SU-DHL-6 (cell line): ENCODE measurements around the gene SETBP1.
A peak's percentile ranks its signal among the peaks of the same experiment; 100 is the strongest.

ENCODE experiments used
- H2AFZ ChIP-seq: fragments of 200-600 bp; sonication (generic); 2 replicates; pipeline ENCODE4 v1.6.1; 2014; ENCODE audit warnings: low read depth, mild to moderate bottlenecking, moderate library complexity, mixed read lengths, antibody characterized with exemption, low read length; ENCODE audit not compliant: severe bottlenecking
- H3F3A ChIP-seq: fragments of 200-600 bp; shearing (Covaris generic); 2 replicates; pipeline ENCODE4 v1.6.0; 2016; ENCODE audit warnings: antibody characterized with exemption, mild to moderate bottlenecking; ENCODE audit not compliant: insufficient read depth
- H3K27ac ChIP-seq: fragments of 200-600 bp; sonication (generic); 2 replicates; pipeline ENCODE4 v1.5.1; 2016; ENCODE audit warnings: low read depth, mild to moderate bottlenecking, low read length, moderate library complexity, mixed read lengths
- H3K27me3 ChIP-seq: fragments of 200-600 bp; sonication (generic), shearing (Covaris generic); 2 replicates; pipeline ENCODE4 v1.6.0; 2014; ENCODE audit warnings: mild to moderate bottlenecking, low read length
- H3K36me3 ChIP-seq: fragments of 200-600 bp; sonication (generic); 2 replicates; pipeline ENCODE4 v1.6.1; 2014; ENCODE audit warnings: mild to moderate bottlenecking, low read length, mixed read lengths
- H3K4me2 ChIP-seq: fragments of 300-600, 200-600 bp; shearing (Covaris generic), sonication (generic); 2 replicates; pipeline ENCODE4 v1.6.0; 2014; ENCODE audit warnings: low read length, low read depth, mild to moderate bottlenecking; ENCODE audit not compliant: poor library complexity, severe bottlenecking
- H3K4me3 ChIP-seq: fragments of 200-600 bp; sonication (generic); 2 replicates; pipeline ENCODE4 v1.5.1; 2014; ENCODE audit warnings: antibody characterized with exemption, low read length, mild to moderate bottlenecking, mixed read lengths; ENCODE audit not compliant: insufficient read depth, poor library complexity, severe bottlenecking
- H3K79me2 ChIP-seq: fragments of 200-600 bp; sonication (generic); 2 replicates; pipeline ENCODE4 v1.6.1; 2014; ENCODE audit warnings: mild to moderate bottlenecking, low read length, moderate library complexity; ENCODE audit not compliant: insufficient read depth
- H3K9ac ChIP-seq: fragments of 200-600 bp; sonication (generic); 2 replicates; pipeline ENCODE4 v1.7.0; 2014; ENCODE audit warnings: mild to moderate bottlenecking, low read length
- H3K9me2 ChIP-seq: fragments of 200-600 bp; sonication (generic); replicated peaks from 2 replicates; pipeline ENCODE4 v1.6.1; 2014; ENCODE audit warnings: low read length; ENCODE audit not compliant: insufficient read depth
- H3K9me3 ChIP-seq: fragments of 200-600 bp; sonication (generic); 2 replicates; pipeline ENCODE4 v1.6.1; 2014; ENCODE audit warnings: low read length, mixed read lengths; ENCODE audit not compliant: insufficient read depth
- H4K20me1 ChIP-seq: fragments of 200-600 bp; sonication (generic); 2 replicates; pipeline ENCODE4 v1.6.1; 2014; ENCODE audit warnings: low read depth, mild to moderate bottlenecking, antibody characterized with exemption, low read length, moderate library complexity, mixed read lengths
- CTCF ChIP-seq: fragments of 200-600 bp; sonication (generic); IDR thresholded peaks from one replicate; pipeline ENCODE4 v1.5.1; 2017; ENCODE audit warnings: antibody characterized with exemption, mild to moderate bottlenecking, low read length, moderate library complexity; ENCODE audit not compliant: insufficient read depth, poor library complexity, severe bottlenecking
- EZH2phosphoT487 ChIP-seq: fragments of 200-600 bp; sonication (generic), shearing (Covaris generic); conservative IDR thresholded peaks from 2 replicates; pipeline ENCODE4 v1.6.1; 2018; ENCODE audit warnings: mild to moderate bottlenecking, antibody characterized with exemption, low read length, moderate library complexity, mixed read lengths

Gene SETBP1

GRCh38 chr18:44677933-44678332 is 2.8 kb upstream of the SETBP1 start:
- no peaks in the 10 kb centered on the region for H3K27me3 ChIP-seq
- no peaks in the 10 kb centered on the region for H3K9me2 ChIP-seq
- H3K4me2 ChIP-seq: no peak overlapping the region
- no peaks in the 10 kb centered on the region for H3K36me3 ChIP-seq
- H3K9me3 ChIP-seq: no peaks in the 10 kb centered on the region
- no peak overlapping the region for H3K9ac ChIP-seq
- H3K4me3 ChIP-seq: no peak overlapping the region
- H3K79me2 ChIP-seq: no peaks in the 10 kb centered on the region
- H3F3A ChIP-seq: no peaks in the 10 kb centered on the region
- TF ChIP-seq EZH2phosphoT487 (no peak), CTCF (no peak)
- H4K20me1 ChIP-seq: no peaks in the 10 kb centered on the region
- no peak overlapping the region for H2AFZ ChIP-seq
- H3K27ac ChIP-seq: no peak overlapping the region

- H2AFZ ChIP-seq: peak overlapping the region; percentile 50
- H3K4me2 ChIP-seq: peak overlapping the region; percentile 86
- no peaks in the 10 kb centered on the region for H3K36me3 ChIP-seq
- no peaks in the 10 kb centered on the region for H3K9me3 ChIP-seq
- no peaks in the 10 kb centered on the region for H3K9me2 ChIP-seq
- no peaks in the 10 kb centered on the region; the same call in 1 of the 2 replicates for H3F3A ChIP-seq
- no peaks in the 10 kb centered on the region for H3K79me2 ChIP-seq
- no peak overlapping the region for H3K27ac ChIP-seq
- no peak overlapping the region for H3K4me3 ChIP-seq
- no peaks in the 10 kb centered on the region for H4K20me1 ChIP-seq
- H3K9ac ChIP-seq: peak overlapping the region; percentile 79
- TF ChIP-seq EZH2phosphoT487 (no peak), CTCF (no peak)
- no peaks in the 10 kb centered on the region for H3K27me3 ChIP-seq
Measured at GRCh38 chr18:44678725-44679055, 2.0 kb upstream of the SETBP1 start.

- no peaks in the 10 kb centered on the region for H3K27me3 ChIP-seq
- H4K20me1 ChIP-seq: no peaks in the 10 kb centered on the region
- H3K9ac ChIP-seq: peak overlapping the region; percentile 79
- H3K4me2 ChIP-seq: peak overlapping the region; percentile 86
- peak overlapping the region; percentile 84 for H3K4me3 ChIP-seq
- peak overlapping the region; percentile 94 for H2AFZ ChIP-seq
- no peaks in the 10 kb centered on the region for H3K79me2 ChIP-seq
- H3K9me3 ChIP-seq: no peaks in the 10 kb centered on the region
- no peaks in the 10 kb centered on the region; the same call in 1 of the 2 replicates for H3F3A ChIP-seq
- no peaks in the 10 kb centered on the region for H3K9me2 ChIP-seq
- peak overlapping the region; percentile 75 for H3K27ac ChIP-seq
- TF ChIP-seq EZH2phosphoT487 (no peak), CTCF (peak; percentile 81)
- no peaks in the 10 kb centered on the region for H3K36me3 ChIP-seq
Measured at GRCh38 chr18:44679056-44679913, 1.4 kb upstream of the SETBP1 start.
